ENCODE measurements around the gene ARID1B.

Gene ARID1B

GRCh38 chr6:157164972-157165371, 387.8 kb downstream of the ARID1B start:
- no peaks in the 10 kb centered on the region for H3F3A ChIP-seq (ENCODE audit: insufficient read depth, low read length)
- H3K27me3 ChIP-seq (replicated peaks; ENCODE audit: insufficient read depth, low read length) = no peaks in the 10 kb centered on the region
- no peaks in the 10 kb centered on the region for H3K9me2 ChIP-seq (replicated peaks; ENCODE audit: insufficient read depth, low read length)
- no peaks in the 10 kb centered on the region for H3K36me3 ChIP-seq (replicated peaks; ENCODE audit: insufficient read depth, low read length)
- H3K9me3 ChIP-seq (replicated peaks; ENCODE audit: insufficient read depth, low read length) = no peaks in the 10 kb centered on the region
- no peaks in the 10 kb centered on the region for H4K20me1 ChIP-seq (ENCODE audit: insufficient read depth, low read length)
- no peak overlapping the region for H3K9ac ChIP-seq (ENCODE audit: low read length)
- H3K4me2 ChIP-seq (ENCODE audit: low read depth, low read length) = no peak overlapping the region
- no peaks in the 10 kb centered on the region for H3K4me1 ChIP-seq (ENCODE audit: low read length)
- no peak overlapping the region for H3K4me3 ChIP-seq (ENCODE audit: low read length)
- H3K79me2 ChIP-seq (ENCODE audit: low read length) = no peaks in the 10 kb centered on the region
- no peak overlapping the region for H3K27ac ChIP-seq (ENCODE audit: low read length)
- TF ChIP-seq EZH2phosphoT487 (IDR thresholded peaks at IDR 0.05; ENCODE audit: low read length) = no peak
- TF ChIP-seq CTCF (IDR thresholded peaks at IDR 0.05; ENCODE audit: low read length) = no peak
- TF ChIP-seq EZH2 (optimal IDR thresholded peaks at IDR 0.05; ENCODE audit: low read depth, low read length) = no peak
- no peak for DNase-seq
- no peak overlapping the region for H2AFZ ChIP-seq (ENCODE audit: low read length)

GRCh38 chr6:157166784-157167183, 389.6 kb downstream of the ARID1B start:
- no peaks in the 10 kb centered on the region for H3F3A ChIP-seq (ENCODE audit: insufficient read depth, low read length)
- H3K36me3 ChIP-seq (replicated peaks; ENCODE audit: insufficient read depth, low read length) = no peaks in the 10 kb centered on the region
- no peak overlapping the region for H2AFZ ChIP-seq (ENCODE audit: low read length)
- H3K4me2 ChIP-seq (ENCODE audit: low read depth, low read length) = no peak overlapping the region
- H3K4me1 ChIP-seq (ENCODE audit: low read length) = no peaks in the 10 kb centered on the region
- H3K9me3 ChIP-seq (replicated peaks; ENCODE audit: insufficient read depth, low read length) = no peaks in the 10 kb centered on the region
- no peaks in the 10 kb centered on the region for H4K20me1 ChIP-seq (ENCODE audit: insufficient read depth, low read length)
- H3K9me2 ChIP-seq (replicated peaks; ENCODE audit: insufficient read depth, low read length) = no peaks in the 10 kb centered on the region
- no peaks in the 10 kb centered on the region for H3K79me2 ChIP-seq (ENCODE audit: low read length)
- H3K27me3 ChIP-seq (replicated peaks; ENCODE audit: insufficient read depth, low read length) = no peaks in the 10 kb centered on the region
- H3K27ac ChIP-seq (ENCODE audit: low read length) = no peak overlapping the region
- no peak overlapping the region for H3K4me3 ChIP-seq (ENCODE audit: low read length)
- TF ChIP-seq EZH2 (optimal IDR thresholded peaks at IDR 0.05; ENCODE audit: low read depth, low read length) (no peak), CTCF (IDR thresholded peaks at IDR 0.05; ENCODE audit: low read length) (no peak), EZH2phosphoT487 (IDR thresholded peaks at IDR 0.05; ENCODE audit: low read length) (no peak)
- H3K9ac ChIP-seq (ENCODE audit: low read length) = no peak overlapping the region
- no peak for DNase-seq

- Histone ChIP-seq H3K9me3 (replicated peaks; ENCODE audit: insufficient read depth, low read length) (no peaks in the 10 kb centered on the region), H3K27me3 (replicated peaks; ENCODE audit: insufficient read depth, low read length) (no peaks in the 10 kb centered on the region), H3K4me3 (ENCODE audit: low read length) (no peak overlapping the region), H3K79me2 (ENCODE audit: low read length) (no peaks in the 10 kb centered on the region), H3K4me2 (ENCODE audit: low read depth, low read length) (no peak overlapping the region), H3K9me2 (replicated peaks; ENCODE audit: insufficient read depth, low read length) (no peaks in the 10 kb centered on the region), H3K27ac (ENCODE audit: low read length) (no peak overlapping the region), H3F3A (ENCODE audit: insufficient read depth, low read length) (no peaks in the 10 kb centered on the region), H2AFZ (ENCODE audit: low read length) (no peak overlapping the region), H3K36me3 (replicated peaks; ENCODE audit: insufficient read depth, low read length) (no peaks in the 10 kb centered on the region), H4K20me1 (ENCODE audit: insufficient read depth, low read length) (no peaks in the 10 kb centered on the region), H3K4me1 (ENCODE audit: low read length) (no peaks in the 10 kb centered on the region), H3K9ac (ENCODE audit: low read length) (no peak overlapping the region)
- TF ChIP-seq CTCF (IDR thresholded peaks at IDR 0.05; ENCODE audit: low read length) = no peak
- TF ChIP-seq EZH2phosphoT487 (IDR thresholded peaks at IDR 0.05; ENCODE audit: low read length) = no peak
- TF ChIP-seq EZH2 (optimal IDR thresholded peaks at IDR 0.05; ENCODE audit: low read depth, low read length) = no peak
- DNase-seq = no peak
These were observed 390.7 kb downstream of the ARID1B start for GRCh38 chr6:157167837-157168236.

All from MM.1S (cell line).